HG02973 (cell line): ENCODE results near the gene REN.

Experiments
- ATAC-seq: cut with Tn5 transposase; IDR thresholded peaks from one replicate; pipeline ENCODE4 v1.9.1; 2021; ENCODE audit warnings: moderate library complexity; ENCODE audit not compliant: unreplicated experiment

REN gene

DNA sequence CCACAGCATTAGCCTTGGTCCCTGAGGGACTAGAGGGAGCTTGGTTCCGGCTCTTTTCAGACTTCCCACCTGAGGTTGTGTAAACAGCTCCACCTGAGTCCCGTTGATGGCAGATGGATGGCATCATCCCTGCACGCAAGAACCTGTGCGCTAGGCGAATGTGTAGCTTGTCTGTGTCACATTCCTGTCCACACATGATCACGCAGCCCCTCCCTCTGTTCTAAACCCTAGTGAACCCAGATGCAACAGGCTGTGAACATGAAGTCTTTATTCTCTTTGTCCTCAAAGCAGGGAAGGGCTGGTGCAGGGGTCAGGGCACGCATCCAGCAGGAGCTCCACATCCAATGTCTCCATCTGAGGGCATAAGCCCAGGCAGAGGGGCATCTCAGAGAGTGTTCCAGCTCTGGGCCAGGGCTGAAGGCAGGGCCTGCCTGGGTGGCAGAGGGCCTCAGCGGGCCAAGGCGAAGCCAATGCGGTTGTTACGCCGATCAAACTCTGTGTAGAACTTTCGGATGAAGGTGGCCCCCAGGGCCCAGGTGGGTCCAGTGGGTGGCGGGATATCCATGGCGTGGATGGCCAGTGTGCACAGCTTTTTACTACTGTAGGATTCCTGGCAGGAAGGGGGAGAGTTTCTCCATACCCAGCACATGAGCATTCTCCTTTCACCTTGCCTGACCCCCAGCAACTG lies 11.4 kb downstream of the REN start:
- no peak for ATAC-seq

DNA sequence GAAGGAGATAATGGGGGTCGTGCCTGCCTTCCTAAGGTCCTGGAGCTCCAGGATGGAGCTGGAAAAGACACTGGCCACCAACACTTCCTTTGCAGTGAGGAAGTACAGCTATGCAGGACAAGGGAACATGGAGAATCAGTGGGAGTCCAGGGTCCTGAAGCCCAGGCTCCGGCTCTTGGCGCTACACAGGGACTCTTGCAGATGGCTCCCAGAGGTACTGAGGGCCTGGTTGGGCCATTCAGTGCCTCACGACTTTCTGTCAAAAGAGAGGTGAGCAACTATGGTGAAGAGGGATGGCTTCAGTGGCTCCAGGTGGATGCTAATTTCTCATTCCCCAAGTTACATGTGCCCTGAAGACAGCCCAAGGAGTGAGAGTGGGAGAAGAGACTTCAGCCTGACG lies 12.5 kb downstream of the REN start:
- ATAC-seq, result no peak

DNA sequence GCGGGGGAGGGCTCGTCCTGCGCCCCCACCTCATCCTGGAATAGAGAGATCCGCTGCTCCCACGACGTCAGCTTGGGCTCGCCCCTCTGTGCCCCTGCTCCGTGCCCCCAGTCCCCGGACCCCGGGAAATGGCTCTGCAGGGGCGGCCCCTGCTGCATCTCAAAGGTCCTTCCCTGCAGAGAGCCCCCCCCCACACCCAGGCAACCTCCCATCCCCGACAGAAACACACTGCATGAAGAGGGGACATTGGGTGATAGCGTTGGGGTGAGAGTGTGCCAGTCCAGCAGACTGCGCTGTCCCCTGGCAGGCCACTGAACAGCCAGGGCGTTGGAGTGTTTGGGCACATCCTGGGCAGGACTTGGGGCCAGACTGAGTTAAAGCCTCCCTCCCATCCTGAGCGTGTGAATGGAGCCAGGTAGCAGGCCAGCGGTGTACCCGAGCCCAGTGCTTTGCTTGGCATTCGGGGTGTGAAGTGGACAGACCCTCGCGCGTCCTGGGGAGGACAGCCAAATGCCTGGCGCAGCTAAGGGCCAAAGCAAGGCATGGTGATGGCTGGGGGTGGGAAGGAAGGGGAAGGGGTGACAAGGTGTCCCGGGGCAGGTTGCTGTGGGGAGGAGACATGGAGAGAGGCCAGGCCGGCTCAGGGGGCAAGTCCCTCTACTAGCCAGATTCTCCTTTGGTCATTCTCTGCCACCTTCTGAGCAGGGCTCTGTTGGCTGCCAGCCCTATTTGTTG lies 13.7 kb downstream of the REN start:
- no peak for ATAC-seq

DNA sequence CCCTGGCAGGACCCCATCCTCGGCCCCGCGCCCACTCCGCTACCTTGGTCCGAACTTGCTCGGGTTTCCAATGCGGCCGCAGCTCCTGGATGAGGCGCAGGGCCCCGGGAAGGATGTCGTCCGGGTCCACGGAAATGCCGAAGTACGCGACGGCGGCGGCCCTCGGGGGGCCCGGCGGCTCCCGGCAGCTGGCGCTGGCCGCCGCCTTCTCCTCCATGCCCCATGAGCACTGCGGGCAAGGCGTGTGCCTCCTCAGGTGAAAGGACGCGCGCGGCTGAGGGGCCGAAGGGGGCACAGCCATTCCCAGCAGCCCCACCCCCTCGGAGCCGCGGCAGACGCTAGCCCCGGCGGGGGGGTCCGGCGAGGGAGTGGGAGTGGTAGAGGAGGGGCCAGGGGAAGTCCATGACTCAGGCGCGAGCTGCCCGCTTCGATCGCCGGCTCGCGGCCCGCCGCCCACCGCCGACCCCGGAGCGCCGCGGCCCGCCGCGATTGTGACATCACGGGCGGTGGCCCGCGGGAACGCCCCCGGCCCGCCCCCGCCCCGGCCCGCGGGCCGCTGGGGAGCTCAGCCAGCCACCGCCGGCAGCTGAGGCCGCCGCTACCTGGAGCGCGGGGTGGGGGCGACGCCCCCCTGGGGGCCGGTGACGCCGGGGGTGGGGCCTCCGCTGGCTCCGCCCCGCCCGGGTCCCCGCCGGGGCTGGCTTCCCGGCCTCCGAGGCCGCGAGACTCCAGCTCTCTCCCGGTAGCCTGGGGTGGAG lies 14.4 kb downstream of the REN start, which contains the start of gene ETNK2:
Gene ETNK2, minus strand, starts transcription at position 493 of the 758 bp plus-strand sequence. Its CDS starts 192 bp downstream, at position 301.
- ATAC-seq, result no peak

DNA sequence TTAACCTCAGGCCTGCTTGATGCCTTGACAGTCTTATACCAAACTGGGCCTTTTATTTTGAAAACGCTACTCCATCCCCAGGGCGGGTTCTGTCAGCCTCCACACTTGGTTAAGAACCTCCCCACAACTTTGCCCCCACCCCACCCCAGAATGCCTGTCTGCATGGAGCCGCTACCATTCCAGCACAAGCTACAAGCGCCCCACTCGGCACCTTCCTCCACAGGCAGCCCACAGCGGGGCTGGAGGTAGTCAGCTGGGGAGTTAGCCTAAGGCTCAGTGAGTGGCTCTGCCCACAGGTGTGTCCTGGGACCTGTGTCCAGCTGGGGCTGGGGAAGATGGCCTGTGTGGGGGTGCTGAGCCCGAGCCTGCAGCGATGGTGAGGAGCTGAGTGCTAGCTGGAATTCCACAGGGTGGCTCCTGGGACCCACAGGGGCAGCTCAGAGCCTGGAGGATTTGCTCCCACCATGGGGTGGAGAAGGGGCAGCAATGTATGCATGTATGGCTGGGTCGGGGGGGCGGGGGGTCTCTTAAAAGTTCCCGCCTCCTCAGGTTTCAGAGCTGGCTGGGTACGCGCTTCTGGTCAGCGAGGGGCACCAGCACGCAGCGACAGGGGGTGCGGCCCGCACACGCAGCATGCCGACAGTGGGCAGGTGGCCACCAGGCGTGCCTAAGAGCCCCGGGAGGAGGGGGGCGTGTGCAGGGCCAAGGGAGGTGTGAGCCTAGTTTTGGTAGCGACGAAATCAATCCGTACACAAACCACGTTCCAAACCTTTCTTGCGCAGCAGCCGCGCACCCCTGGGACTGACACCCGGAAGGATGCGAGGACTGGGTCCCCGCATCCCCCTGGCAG lies 15.2 kb downstream of the REN start:
- no peak for ATAC-seq

DNA sequence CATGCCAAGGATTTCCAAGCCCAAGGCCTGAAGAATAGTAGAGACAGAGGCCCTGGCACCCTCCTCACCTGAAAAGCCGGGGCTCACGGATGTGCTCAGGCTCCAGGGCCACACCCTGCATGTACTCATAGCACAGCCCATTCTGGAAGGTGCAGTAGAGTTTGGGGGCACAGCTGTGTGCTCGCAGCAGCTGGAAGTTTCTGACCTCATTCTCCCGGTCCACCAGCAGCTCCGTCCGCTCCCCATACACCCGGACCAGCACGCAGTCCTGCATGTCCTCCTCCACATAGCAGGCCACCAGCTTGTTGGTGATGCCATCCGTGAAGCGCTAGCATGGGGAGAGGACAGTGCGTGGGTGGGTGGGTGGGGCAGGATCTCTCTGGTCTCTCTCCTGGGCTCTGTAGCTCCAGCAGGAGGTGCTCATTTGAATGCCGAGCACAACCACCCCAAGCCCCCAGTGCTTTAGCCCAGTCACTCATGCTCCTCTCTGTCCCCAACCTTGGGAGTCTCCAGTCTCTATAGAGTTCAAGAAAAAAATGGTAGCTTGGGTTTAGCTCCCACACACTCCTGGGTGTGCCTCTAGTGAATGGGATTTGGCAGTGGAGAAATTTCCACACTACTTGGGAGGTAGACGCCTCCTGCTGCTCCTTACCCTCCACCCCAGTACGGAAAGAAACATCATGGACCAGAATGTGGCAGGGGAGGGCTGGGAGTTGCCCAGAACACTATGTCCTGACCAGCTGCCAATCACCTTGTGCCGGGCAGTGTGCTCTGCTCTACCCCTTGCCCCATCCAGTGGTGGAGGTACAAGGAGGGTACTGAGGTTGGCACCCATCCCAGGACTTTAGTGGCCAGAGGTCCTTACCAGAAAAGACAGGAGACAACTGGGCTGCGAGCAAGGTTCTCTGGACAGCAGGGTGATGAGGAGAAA lies 16.2 kb downstream of the REN start:
- ATAC-seq, result no peak

DNA sequence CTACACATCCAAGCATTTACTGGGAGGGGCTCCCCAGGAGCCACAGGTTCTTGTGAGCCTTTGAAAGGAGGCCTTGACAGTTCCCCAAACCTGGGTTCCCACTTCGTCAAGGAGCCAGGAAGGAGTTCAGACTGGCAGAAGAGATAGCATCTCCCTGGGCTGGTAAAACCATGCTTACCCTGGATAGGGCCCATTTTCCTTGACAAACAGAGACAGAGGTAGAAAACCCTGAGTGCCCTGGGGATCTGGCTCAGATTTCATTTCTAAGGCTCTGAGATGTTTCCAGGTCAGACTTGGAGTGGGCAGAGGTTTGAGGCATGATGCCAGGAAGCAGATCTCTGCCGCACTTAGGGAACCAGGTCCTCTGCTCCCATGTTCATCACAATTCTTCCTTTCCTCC lies 17.0 kb downstream of the REN start:
- ATAC-seq, result no peak

DNA sequence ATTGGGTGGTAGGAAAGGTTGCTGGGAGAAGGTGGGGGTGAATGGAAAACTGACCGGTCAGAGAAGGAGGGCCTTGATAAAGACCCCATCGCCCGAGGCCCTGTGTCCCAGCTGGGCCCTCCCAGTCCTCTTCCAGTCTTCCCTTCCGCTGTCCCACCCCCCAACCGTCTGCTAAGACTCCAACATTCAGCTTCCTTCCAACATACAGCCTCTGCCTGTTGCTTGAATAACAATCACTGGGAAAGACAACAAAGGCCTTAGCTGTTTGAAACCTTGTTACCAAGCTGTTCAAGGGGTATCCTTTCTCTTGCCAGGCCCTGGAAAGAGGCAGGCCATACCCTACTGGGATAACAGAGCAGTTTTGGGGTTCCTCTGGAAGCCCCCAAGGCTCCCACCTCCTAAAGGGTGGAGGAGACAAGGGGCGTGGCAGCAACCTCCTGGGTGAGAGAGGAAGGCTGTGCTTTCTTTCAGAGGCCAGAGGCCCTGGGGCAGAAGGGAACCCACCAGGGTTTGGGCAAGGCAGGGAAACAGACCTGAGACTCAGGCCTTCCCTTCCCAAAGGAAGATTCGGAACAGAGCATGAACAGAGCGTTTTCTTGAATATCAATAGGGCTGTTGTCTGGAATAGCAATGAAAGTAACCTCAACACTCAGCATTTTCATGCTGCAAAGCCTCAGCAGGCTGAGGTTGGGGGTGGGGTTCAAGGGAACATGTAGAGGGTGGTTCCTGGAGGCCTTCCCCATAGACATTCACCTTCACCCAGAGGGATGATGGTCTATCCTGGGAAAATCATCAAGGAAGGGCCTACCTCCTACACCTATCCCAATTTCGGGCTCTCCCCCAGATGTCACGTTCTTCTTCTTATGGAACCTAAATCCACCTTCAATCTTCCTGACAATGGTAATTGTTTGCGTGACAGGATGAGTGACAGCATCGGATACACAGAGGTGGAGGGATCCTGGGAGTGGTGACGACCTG lies 18.4 kb downstream of the REN start:
- no peak for ATAC-seq

DNA sequence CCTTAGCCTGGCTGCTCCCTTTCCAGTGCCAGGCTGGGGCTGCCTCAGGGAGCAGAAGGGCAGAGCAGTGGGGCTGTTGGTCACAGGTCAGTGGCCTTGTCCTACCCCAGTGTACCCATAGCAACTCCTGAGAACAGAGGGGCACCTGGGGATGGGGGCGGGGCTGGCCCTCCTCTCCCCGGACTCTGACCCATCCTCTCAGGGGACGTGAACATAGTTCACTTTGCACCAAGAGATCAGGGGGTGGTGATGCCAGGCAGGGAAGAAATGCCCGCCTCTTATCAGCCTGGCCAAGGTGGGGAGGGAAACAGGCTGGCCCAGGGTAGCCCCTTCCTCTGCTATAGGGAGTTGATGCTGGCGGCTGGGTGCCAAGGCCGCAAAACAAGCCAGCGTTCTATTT lies 19.2 kb downstream of the REN start:
- ATAC-seq, result no peak

DNA sequence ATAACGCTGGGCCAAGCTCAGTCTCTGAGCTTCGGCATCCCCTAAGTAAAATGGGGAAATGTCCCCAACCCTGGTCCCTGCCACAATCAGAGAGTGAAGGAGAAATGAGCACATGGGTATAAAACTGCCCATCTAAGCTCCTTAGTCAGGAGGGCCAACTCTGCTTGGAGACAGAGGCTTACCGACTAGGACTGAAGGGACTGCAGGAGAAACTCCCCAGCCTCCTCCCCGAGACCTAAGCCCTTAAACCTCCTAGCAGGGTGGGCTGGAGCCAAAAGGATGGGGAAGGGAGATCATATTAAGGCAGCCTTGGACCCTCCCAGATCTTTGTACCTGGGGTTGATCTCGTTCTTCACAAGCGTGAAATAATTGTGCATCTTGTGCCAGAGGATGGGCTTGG lies 19.8 kb downstream of the REN start:
- no peak for ATAC-seq

DNA sequence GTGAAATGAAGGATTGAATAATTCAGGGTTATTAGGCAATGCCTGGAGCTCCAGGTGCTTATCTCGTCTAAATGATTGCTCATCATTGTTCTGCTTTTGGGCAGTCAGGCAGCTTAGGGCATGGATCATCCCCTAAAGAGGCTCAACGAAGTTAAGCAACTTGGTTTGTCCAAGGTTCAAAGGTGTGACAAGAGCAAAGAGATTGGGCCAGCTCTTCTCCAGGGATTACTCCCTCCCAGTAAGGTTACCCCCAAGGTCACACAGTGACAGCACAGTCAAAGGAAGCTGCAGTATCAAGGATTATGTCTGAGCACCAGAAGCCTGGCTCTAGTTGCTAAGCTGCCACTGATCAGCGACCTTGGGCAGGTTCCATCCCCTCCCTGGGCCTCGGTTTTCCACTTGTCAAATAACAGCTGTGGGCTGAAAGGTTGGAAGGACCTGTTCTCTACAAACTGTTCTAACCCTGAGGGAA lies 21.1 kb downstream of the REN start:
- no peak for ATAC-seq

DNA sequence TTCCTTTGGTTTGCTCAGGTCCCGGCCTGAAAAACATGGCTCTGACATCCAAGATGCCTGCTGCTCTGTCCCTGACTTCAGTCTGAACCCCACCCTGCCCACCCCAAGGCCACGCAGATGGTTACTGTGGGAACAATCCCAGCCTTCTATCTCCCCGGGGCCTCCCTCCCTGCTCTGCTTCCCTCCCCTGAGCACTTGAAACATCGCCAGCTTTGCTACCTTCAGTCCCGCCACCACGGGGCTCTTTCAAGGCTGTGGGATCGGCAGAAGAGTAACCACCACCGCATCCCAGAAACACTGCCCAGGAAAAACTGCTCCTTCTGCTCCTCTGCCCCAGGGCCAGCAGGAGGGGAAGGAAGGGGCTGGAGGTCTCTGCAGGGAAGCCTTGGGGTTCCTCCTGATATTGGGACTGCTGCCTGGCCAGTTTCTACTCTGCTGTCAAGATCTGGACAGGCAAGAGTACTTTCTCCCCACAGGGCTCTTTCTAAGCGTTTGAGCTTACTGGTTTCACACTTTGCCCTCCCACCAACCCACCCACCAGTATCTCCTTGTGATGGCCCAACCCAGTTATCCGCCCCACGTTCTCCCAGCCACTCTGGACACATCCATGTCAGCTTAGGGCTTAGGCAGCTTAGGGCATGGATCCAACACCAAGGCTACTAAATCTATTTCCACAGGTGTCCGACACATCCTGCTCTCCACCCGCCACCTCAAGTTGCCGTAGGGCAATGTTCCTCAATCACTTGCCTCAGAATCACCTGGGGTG lies 22.7 kb downstream of the REN start:
- no peak for ATAC-seq

DNA sequence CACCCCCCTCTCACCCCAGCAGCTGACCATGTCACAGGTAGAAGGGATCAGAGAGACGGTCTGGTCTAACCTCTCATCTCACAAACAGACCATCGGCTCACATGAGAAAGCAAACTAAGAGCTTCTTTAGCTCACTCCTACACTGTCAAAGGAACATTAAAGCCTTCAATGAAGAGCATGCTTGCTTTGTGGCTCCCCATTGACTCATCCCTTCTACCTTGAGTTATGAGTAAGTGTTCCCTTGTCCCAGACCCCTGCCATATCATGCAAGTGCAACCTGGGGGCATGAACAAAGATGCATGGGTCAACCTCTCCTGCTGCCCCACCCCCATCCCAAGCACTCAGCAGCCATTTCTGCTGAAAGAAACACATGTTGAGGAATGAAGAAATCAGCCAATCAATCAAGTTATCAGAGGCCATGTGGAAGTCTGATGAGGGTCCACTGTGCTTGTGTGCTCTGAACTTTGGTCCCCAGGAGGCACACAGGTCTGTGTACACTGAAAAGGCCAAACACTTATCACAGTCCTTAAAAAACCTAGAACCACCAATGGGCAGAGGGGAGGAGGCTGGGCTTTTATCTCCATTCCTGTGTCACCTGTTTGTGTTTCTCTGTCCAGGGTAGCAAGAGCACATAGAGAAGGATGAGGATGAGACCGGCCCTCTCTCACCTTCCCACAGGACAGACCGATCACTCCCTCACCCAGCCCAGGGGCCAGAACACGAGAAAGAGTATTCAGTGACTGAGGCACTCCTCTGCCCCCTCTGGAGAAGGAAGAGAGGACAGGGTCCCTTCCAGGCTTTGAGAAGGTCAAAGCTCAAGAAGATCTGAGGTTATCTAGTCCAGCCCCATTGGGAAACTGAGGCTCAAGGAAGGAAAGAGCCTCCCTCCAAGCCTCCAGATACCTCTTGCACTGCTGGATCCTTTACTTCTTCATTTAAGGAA lies 23.8 kb downstream of the REN start:
- ATAC-seq, result no peak

DNA sequence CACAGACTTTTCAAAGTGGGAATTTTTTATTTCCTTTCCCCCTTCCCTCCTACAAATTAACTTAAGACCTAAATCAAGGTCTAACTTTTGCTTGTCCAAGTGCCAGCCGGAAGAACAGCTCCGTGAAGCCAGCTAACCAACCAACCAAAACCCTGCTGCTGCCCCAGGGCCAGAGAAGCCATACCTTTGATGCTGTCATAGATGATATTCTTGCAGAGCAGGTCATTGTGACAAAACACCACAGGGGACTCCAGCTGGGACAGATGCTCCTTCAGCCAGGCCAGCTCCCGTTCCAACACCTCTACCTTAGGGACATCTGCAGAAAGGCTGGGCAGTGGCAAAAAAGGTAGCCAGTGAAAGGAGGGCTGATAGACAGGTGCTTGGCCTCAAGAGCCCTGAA lies 25.0 kb downstream of the REN start:
- no peak for ATAC-seq

DNA sequence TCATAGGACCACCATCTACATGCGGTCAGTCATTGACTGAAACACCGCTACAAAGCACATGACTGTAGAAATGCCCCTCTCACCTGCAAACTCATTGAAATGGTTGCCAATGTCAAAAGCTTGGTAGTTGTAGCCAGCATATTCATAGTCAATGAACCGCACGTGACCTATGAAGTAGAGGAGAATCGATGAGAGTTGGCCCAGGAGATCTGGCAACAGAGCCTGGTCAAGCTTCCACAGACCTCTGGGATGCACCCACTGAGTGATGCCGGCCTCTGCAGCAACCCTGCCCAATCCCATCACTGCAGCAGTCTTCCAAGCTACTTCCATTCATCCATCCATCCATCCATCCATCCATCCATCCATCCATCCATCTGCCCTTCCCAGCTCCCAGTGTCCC lies 26.2 kb downstream of the REN start:
- ATAC-seq, result no peak

DNA sequence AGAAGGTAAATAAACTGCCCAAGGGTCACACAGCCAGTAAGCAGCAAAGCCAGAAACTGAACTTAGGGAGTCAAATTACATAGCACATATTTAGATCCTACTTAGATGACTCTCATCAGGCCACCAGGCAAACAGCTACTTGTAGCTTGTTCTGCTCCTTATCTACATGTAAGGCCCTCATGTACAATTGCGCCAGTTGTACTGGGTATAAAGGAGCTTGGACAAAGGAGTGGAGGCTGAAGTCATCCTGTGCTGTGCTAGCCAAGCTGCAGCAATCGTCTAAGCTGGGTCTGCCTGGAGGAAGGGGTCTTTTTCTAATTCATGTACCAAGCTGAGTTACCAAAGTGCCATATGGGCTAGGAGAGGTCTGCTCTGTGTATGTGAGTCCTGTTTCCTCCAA lies 27.0 kb downstream of the REN start:
- no peak for ATAC-seq

DNA sequence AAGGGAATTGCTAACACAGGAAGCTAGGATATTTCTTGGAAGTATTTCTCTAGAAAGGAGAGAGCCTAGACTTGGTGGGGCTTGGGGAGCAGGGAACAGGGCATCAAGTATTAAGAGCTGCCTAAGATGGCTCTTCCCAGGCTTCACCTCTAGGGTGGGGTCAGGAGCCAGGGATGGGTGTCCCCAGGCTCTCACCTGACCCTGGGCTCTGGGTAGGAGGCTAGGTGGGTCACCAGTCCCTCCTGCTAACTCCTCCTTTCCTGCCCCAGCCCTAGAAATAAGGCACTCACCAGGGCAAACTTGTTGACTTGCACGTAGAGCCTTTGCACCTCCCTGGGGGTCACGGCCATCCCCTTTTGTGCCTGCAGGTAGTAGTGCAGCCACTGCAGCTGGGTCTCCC lies 29.3 kb downstream of the REN start:
- ATAC-seq, result no peak
